ENCODE data around the gene ASTN2.

DNA sequence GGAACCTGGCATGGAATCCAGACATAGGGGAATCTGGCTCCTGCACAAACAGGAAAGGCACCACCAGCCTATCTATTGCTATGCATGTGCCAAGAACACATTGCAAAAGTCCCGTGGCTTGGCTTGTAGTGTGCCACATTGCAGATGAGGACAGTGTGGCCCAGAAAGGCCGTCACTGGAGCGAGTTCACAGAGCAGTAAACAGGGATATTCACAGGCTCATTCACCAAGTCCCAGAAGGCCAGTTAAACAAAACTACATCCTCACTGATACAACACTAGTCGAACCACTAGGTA lies 767.4 kb downstream of the ASTN2 start:
- no peak for TF ChIP-seq POLR2A (IDR thresholded peaks at IDR 0.05)
- peak in 1 of 3 experiments; percentile 1 for TF ChIP-seq CTCF (IDR thresholded peaks at IDR 0.05)

All from testis (tissue), 2 donors.